ENCODE measurements around the gene FAM76B.

DNA sequence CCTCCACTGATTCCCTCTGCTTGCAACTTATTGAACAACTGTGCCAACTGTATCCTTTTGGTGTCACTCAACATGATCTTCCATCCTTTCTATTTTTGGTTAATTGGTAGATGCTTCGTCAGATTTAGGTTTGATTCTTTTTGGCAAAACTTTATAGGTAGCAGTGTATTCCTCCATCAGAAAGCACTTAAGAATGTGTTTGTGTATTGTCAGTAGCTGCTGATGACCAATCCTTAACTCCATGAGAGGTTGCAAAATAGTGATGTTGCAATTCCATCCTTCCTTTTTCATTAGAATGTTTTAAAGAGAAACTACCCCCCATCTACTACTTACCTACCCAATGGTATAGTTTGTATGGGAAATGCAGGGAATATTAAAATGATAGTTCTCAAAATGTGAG, 22.1 kb downstream of the FAM76B start:
- TF ChIP-seq POLR2A (IDR thresholded peaks at IDR 0.05) (no peak), EP300 (IDR thresholded peaks at IDR 0.05) (peak in 1 of 4 donors; percentile 32)
- TF ChIP-seq, protein P1, sequence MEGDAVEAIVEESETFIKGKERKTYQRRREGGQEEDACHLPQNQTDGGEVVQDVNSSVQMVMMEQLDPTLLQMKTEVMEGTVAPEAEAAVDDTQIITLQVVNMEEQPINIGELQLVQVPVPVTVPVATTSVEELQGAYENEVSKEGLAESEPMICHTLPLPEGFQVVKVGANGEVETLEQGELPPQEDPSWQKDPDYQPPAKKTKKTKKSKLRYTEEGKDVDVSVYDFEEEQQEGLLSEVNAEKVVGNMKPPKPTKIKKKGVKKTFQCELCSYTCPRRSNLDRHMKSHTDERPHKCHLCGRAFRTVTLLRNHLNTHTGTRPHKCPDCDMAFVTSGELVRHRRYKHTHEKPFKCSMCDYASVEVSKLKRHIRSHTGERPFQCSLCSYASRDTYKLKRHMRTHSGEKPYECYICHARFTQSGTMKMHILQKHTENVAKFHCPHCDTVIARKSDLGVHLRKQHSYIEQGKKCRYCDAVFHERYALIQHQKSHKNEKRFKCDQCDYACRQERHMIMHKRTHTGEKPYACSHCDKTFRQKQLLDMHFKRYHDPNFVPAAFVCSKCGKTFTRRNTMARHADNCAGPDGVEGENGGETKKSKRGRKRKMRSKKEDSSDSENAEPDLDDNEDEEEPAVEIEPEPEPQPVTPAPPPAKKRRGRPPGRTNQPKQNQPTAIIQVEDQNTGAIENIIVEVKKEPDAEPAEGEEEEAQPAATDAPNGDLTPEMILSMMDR (IDR thresholded peaks at IDR 0.05): no peak

Measured in upper lobe of left lung (tissue), 4 donors.